ENCODE measurements around the gene SS18. TPM values are rescaled to one million over a fixed set of nuclear protein-coding genes. Genes with fewer than 3 reads are reported as not detected.

The SS18 gene
- total RNA-seq, 1 donor from 2014 or later = 77.4 TPM

GRCh38 chr18:26005950-26006349 lies 84.5 kb downstream of the SS18 start:
- intact Hi-C loops (cut with micrococcal nuclease) = no loop called here

- intact Hi-C loops (cut with micrococcal nuclease) = no loop called here
Measured at GRCh38 chr18:26004832-26005231, 85.6 kb downstream of the SS18 start.

GRCh38 chr18:26003817-26004216 lies 86.6 kb downstream of the SS18 start:
- intact Hi-C loops (cut with micrococcal nuclease) = no loop called here

GRCh38 chr18:26003356-26003755 lies 87.1 kb downstream of the SS18 start:
- intact Hi-C loops (cut with micrococcal nuclease) = no loop called here

DNA sequence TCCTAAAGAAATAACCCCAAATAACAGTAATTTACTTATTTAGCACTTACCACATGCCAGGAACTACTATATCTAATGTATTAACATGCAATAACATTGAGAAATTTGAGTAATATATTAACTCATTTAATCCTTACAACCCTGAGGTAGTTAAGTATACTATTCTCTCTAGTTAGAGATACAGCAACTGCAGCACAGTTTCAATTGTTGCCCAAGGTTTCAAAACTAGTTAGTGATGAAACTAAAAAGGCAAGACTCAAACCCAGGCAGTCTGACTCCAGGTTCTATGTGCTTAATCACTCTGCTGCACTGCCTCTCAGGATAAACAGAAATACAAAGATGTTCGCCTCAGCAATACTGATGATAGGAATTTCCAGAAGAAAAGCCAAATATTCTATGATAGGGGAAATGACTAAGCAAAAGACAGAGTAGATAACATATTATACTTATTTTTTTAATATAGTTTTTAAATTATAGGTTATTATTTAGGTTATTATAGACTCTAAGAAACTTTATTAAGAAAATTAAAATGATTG lies 88.0 kb downstream of the SS18 start:
- intact Hi-C loops (cut with micrococcal nuclease) = no loop called here

DNA sequence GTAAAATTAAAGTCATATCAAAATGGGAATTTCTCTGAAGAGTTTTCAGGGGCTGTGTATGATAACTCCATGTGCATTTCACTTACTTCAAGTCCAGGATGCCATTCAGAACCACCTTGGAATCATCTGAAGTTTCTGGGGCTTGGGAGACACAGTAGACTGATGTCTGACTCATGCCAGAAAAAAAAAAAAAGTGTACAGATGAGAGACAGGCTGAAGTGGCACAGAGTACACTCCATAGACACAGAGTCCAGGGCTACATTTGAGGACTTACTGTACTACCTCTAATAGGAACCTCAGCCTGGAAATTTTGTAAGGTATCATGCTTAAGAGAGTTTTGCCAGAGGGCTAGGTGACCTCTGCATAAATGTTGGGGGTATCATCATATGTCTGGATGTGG lies 92.0 kb downstream of the SS18 start:
- intact Hi-C loops (cut with micrococcal nuclease) = no loop called here

- intact Hi-C loops (cut with micrococcal nuclease) = no loop called here
Measured at GRCh38 chr18:25992566-25992965, 97.8 kb downstream of the SS18 start.

- intact Hi-C loops (cut with micrococcal nuclease) = no loop called here
Measured at GRCh38 chr18:25990473-25990872, 99.9 kb downstream of the SS18 start.

- intact Hi-C loops (cut with micrococcal nuclease) = no loop called here
Measured at GRCh38 chr18:25985707-25986394, 104.6 kb downstream of the SS18 start.

DNA sequence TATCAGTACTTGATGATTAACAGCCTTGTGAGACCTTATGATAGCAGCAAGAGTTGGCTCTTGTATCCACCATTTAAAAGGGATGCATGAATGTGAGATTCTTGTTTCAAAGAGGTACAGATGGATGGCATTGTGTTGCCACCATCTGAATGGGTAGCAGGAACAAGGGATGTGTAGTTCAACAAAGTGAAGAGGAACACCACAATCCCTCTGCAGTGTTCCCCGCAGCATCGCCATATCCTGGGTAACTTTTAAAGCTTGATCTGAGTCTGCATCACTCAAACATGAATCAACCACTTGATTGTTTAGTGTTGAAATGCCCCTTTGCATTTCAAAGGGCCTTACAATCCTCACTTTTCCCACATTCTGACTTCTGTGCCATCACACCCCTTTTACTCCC lies 106.7 kb downstream of the SS18 start:
- intact Hi-C loops (cut with micrococcal nuclease) = no loop called here

- intact Hi-C loops (cut with micrococcal nuclease) = no loop called here
Measured at GRCh38 chr18:25982961-25983360, 107.5 kb downstream of the SS18 start.

GRCh38 chr18:25982153-25982552 lies 108.3 kb downstream of the SS18 start:
- intact Hi-C loops (cut with micrococcal nuclease) = no loop called here

DNA sequence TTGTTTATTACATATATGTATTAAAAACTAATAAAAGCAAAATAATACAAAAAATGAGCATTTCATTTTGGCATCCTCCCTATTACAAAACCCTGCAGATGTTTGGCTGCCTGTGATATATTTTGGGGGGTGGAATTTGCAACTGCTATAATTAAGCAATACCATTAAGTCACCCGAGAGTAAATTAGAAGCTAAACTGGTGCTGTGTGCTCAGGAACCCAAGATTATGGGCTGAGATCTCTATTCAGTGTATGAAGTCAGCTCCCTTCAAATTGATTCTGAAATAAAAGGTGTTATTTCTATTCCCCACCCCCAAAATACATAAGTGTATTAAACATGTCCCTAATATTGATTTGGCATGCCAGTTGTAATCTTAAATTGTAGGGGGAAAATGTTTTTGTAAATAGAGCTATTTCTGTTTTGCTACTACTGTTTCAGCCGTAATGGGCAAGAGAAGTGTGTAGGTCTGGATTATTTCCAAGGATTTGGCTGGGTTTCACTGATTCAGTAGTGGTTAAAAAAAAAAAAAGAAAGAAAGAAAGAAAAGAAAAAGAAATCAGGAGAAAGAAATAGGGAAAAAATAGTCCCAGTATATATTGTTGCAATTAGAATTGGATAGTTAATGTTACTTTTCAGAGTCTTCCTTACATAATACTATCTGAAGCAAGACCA lies 110.9 kb downstream of the SS18 start:
- intact Hi-C loops (cut with micrococcal nuclease) = no loop called here

- intact Hi-C loops (cut with micrococcal nuclease) = no loop called here
Measured at GRCh38 chr18:25976554-25976953, 113.9 kb downstream of the SS18 start.

- intact Hi-C loops (cut with micrococcal nuclease) = no loop called here
Measured at GRCh38 chr18:25974630-25975077, 115.8 kb downstream of the SS18 start.

Other genes starting within 250 kb of the SS18 start
- gene PSMA8, start 43.3 kb upstream of the SS18 start, total RNA-seq = 0.25 and 0.27 TPM in 2 replicates
- gene TAF4B, start 135.8 kb upstream of the SS18 start, total RNA-seq = 9.4 TPM in 2 replicates

Measured in T-helper 1 cell treated with Interleukin-12 subunit alpha and Interleukin-12 subunit beta and Interleukin-4 antibody, amounts not matched to agents 30 ng/mL and 1 ng/mL, for 36 hours (primary cell).